NB4 (cell line): Measurements from ENCODE around the gene TSEN54.
A peak's percentile ranks its signal among the peaks of the same experiment; 100 is the strongest.

ENCODE experiments used
- MYC ChIP-seq: IDR thresholded peaks from 2 replicates; pipeline ENCODE4 v1.6.1; 2011; ENCODE audit warnings: low read depth, low read length
- POLR2A ChIP-seq: IDR thresholded peaks from 2 replicates; pipeline ENCODE4 v1.6.1; 2011; ENCODE audit warnings: mild to moderate bottlenecking; ENCODE audit not compliant: insufficient read length; ENCODE audit errors: extremely low read depth
- TF ChIP-seq, protein P1 (sequence below): IDR thresholded peaks from one replicate; pipeline ENCODE4 v1.5.1; 2012; ENCODE audit warnings: low read depth, low read length
- TF ChIP-seq, protein P2 (sequence below): IDR thresholded peaks from 2 replicates; pipeline ENCODE4 v1.6.1; 2011; ENCODE audit warnings: low read depth, low read length

DNA sequence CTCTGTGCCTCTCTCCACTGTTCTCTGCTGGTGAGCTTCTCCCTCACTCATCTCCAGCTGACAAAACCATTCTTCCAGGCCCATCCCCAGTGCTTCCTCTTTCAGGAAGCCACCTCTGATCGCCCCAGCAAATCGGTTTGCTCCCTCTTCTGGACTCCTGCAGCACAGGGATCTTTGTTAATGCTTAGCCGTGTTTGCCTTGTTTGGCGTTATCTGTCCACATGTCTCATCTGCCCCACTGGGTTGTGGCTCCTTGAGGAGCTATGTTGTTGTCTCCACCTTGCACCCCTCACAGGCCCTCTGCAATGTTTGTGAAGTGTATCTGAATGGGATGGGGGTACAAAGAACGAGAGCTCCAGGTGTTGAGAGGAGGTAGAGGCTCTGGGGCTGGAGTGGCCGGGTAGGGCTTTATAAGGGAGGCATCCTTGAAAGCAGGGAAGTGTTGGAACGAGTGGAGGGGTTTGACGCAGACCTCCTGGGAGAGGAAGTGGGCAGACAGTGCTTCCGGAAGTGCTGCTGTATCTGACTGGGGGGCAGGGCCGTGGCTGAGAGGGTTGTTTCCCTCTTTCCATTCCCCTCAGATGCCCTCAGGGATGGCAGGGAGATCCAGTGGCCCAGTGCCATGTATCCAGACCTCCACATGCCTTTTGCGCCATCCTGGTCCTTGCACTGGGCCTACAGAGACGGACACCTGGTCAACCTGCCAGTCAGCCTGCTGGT, 28.8 kb upstream of the TSEN54 start:
- TF ChIP-seq, protein P1, sequence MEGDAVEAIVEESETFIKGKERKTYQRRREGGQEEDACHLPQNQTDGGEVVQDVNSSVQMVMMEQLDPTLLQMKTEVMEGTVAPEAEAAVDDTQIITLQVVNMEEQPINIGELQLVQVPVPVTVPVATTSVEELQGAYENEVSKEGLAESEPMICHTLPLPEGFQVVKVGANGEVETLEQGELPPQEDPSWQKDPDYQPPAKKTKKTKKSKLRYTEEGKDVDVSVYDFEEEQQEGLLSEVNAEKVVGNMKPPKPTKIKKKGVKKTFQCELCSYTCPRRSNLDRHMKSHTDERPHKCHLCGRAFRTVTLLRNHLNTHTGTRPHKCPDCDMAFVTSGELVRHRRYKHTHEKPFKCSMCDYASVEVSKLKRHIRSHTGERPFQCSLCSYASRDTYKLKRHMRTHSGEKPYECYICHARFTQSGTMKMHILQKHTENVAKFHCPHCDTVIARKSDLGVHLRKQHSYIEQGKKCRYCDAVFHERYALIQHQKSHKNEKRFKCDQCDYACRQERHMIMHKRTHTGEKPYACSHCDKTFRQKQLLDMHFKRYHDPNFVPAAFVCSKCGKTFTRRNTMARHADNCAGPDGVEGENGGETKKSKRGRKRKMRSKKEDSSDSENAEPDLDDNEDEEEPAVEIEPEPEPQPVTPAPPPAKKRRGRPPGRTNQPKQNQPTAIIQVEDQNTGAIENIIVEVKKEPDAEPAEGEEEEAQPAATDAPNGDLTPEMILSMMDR: no peak
- TF ChIP-seq POLR2A (peak; percentile 25), MYC (peak; percentile 60; the same call in 1 of the 2 replicates)
- TF ChIP-seq, protein P2, sequence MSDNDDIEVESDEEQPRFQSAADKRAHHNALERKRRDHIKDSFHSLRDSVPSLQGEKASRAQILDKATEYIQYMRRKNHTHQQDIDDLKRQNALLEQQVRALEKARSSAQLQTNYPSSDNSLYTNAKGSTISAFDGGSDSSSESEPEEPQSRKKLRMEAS: no peak; the same call in 1 of the 2 replicates
